Prostate gland (tissue), 2 donors: ENCODE results near the gene CAPZA2.

ENCODE experiments used
- CTCF ChIP-seq, 4 experiments: fragments of 200-600 bp in 2 of 4; fragments of 450-650 bp in 2 of 4; sonication (generic) in 2 of 4; IDR thresholded peaks; 1 replicate in 3 of 4; 2 replicates in 1 of 4; pipeline ENCODE4 v1.5.1; 2016 to 2019; ENCODE audit warnings: antibody characterized with exemption in 4 of 4, mild to moderate bottlenecking in 2 of 4, moderate library complexity in 2 of 4
- POLR2AphosphoS5 ChIP-seq: sonication (generic); formaldehyde crosslinking; IDR thresholded peaks from one replicate; pipeline ENCODE4 v1.6.1; 2017; ENCODE audit warnings: antibody characterized with exemption

GRCh38 chr7:116886543-116887156, 24.3 kb downstream of the CAPZA2 start:
- TF ChIP-seq POLR2AphosphoS5 = no peak
- TF ChIP-seq CTCF (IDR thresholded peaks at IDR 0.05) = no peak
